Naive thymus-derived CD8-positive, alpha-beta T cell (primary cell): ENCODE measurements around the gene HTR3B. TPM values are rescaled to one million over a fixed set of nuclear protein-coding genes. Genes with fewer than 3 reads are reported as not detected.

Experiments used
- ATAC-seq, 2 donors: fragments of 150-1000 bp; cut with Tn5 transposase in 1 of 2; sonication (Bioruptor Pico), chemical (Tn5 transposase) in 1 of 2; 1 replicate in 1 of 2; 2 replicates in 1 of 2; pipeline ENCODE4 v1.10.0; 2021; ENCODE audit warnings: mild to moderate bottlenecking in 2 of 2, moderate library complexity in 2 of 2
- POLR2A ChIA-PET: fragments of 350-600 bp; sonication (Branson Sonifier 250); formaldehyde crosslinking; loops from one replicate; lab custom pipeline; 2021; ENCODE audit warnings: antibody characterized with exemption; lab: Charles Lee
- DNase-seq, 10 donors: peaks; one replicate each; pipeline versions ENCODE4 v3.0.0 to v3.0.0-alpha.2; 2020 to 2022
- H3K27ac Mint-ChIP-seq, 10 donors: one replicate each; pipeline ENCODE4 v1.8.0; 2020 to 2022; ENCODE audit warnings: mild to moderate bottlenecking in 10 of 10, mixed read lengths in 10 of 10, moderate library complexity in 4 of 10, inconsistent platforms in 1 of 10
- H3K27me3 Mint-ChIP-seq, 5 donors: one replicate each; pipeline ENCODE4 v1.8.0; 2021 to 2022; ENCODE audit warnings: mixed read lengths in 5 of 5
- H3K36me3 Mint-ChIP-seq, 3 donors: one replicate each; pipeline ENCODE4 v1.8.0; 2020 to 2022; ENCODE audit warnings: mixed read lengths in 3 of 3, mild to moderate bottlenecking in 2 of 3, inconsistent platforms in 1 of 3
- H3K4me1 Mint-ChIP-seq, 4 donors: one replicate each; pipeline ENCODE4 v1.8.0; 2021 to 2022; ENCODE audit warnings: mixed read lengths in 4 of 4
- H3K4me3 Mint-ChIP-seq, 10 donors: one replicate each; pipeline ENCODE4 v1.8.0; 2020 to 2022; ENCODE audit warnings: mild to moderate bottlenecking in 10 of 10, mixed read lengths in 10 of 10, moderate library complexity in 6 of 10, inconsistent platforms in 1 of 10
- H3K9me3 Mint-ChIP-seq, 9 donors: one replicate each; pipeline ENCODE4 v1.8.0; 2020 to 2022; ENCODE audit warnings: mixed read lengths in 9 of 9, mild to moderate bottlenecking in 3 of 9, inconsistent platforms in 1 of 9, moderate library complexity in 1 of 9
- polyA plus RNA-seq, 3 donors: library from polyadenylated mRNA; unstranded; fragments of 300-500 nt; fragmentation: Illumina TruSeq; gene quantifications; one replicate each; pipeline ENCODE4 v1.2.3, GENCODE V29; 2021
- total RNA-seq, 8 experiments: library from RNA in 2 of 8; stranded (reverse) in 2 of 8; gene quantifications; one replicate each; pipeline ENCODE4 v1.2.3 and lab custom pipeline; 2021 to 2026

HTR3B gene
- total and polyA plus RNA-seq, 5 experiments from 2014 or later = not detected

DNA sequence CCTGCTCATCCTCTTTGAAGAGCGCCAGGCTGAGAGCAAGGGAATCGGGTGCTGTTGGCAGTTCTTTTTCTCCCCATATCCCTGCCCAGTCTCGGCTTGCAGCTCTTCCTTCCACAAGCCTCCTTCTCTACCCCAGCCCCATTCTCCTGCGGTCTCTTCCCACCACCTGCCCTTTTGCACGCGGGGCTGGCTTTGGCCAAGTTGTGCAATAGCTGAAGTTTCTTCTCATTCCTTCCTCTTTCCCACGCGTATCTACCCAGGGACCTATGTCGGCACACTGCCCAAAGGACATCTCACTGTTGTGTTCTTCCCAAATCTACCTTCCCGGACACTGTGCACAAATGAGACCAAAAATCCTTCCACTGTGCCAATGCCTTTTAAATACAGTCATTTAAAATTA lies 48.0 kb downstream of the HTR3B start:
- no peak for DNase-seq
- ATAC-seq = no peak
- Mint-ChIP-seq H3K27me3 (peaks cover 14 to 41% (median 27%) of the 10 kb centered on the region in 5 donors), H3K4me3 (no peak overlapping the region), H3K27ac (peak overlapping the region in 1 of 10 donors; percentile 25), H3K4me1 (peaks cover 0 to 8% (median 0%) of the 10 kb centered on the region in 4 donors), H3K9me3 (no peaks in the 10 kb centered on the region), H3K36me3 (no peaks in the 10 kb centered on the region)
- POLR2A ChIA-PET = no interaction called here

DNA sequence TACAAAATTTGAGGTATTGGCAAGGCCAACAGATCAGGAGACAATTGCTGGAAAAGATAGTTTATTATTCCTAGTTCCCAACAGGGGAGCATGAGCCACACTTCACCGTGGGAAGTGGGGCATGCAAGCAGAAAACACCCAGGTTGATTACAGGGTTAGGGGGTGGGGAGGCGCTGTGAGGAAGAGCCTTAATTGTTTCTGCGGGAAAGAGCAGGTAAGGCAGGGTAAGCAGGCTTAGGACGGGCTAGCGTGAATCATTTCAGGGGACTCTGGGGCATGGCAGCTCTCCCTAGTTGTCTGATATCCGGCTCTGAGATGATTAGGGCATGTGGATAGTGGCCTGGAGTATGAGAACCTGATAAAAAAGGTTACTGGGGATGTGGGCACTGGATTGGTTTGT lies 49.6 kb downstream of the HTR3B start:
- Mint-ChIP-seq H3K9me3 (no peaks in the 10 kb centered on the region), H3K27me3 (peaks cover 15 to 49% (median 23%) of the 10 kb centered on the region in 5 donors), H3K4me1 (no peaks in the 10 kb centered on the region), H3K4me3 (no peak overlapping the region), H3K36me3 (no peaks in the 10 kb centered on the region), H3K27ac (no peak overlapping the region)
- DNase-seq = no peak
- POLR2A ChIA-PET = no interaction called here
- ATAC-seq = no peak

DNA sequence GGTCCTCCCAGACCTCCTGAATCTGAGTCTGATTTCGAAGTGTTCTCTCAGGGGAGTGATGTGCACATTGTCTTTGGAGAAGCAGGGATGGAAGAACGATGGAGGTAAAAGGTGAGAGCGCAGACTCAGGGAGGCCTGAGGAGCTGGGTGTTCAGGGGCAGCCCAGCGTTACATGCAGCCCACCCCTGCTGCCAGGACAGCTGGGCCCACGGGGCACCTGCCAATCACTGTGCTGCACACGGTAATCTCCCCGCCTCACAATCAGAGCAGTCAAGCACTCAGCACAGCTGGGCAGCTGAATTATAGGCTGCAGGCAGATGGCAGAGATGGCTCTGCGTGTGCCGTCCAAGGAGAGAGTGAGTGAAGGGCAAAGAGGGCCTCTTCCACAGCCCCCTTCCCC lies 52.4 kb downstream of the HTR3B start:
- ATAC-seq (no peak), DNase-seq (no peak)
- no peaks in the 10 kb centered on the region for H3K9me3 Mint-ChIP-seq
- no peak overlapping the region for H3K4me3 Mint-ChIP-seq
- POLR2A ChIA-PET = no interaction called here
- peaks cover 8 to 30% (median 13%) of the 10 kb centered on the region in 5 donors for H3K27me3 Mint-ChIP-seq
- H3K27ac Mint-ChIP-seq = peak overlapping the region in 1 of 10 donors; percentile 18
- H3K36me3 Mint-ChIP-seq = no peaks in the 10 kb centered on the region
- H3K4me1 Mint-ChIP-seq = no peaks in the 10 kb centered on the region

DNA sequence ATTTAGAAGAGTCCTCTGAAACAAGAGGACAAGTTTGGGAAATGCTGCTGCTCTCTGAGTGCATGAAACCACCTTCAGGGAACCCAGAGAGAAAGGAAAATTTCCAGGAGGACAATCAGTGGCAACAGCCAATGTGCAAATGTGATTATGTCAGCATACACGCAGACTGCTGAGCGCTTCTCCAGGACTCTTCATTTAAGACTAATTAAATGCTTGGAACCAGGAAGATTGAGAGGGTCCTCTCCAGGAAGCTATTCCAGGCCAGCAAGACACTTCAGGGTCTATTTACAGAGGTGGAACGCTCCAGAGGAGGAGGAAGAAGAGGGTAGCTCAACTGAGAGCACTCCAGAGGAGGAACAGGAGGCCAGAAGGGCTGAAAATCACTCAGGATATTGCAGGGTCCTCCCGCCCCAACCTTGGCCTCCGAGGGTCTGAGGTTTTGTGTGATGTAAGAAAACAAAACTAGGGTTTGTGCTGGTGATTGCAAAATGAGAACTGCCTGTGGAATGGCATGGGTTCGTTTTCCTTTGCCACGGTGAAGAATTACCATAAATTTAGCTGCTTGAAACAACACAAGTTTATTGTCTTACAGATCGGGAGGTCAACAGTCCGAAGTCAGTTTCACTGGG lies 56.2 kb downstream of the HTR3B start:
- Mint-ChIP-seq H3K27ac (no peak overlapping the region), H3K4me1 (peaks cover 0 to 2% (median 0%) of the 10 kb centered on the region in 4 donors), H3K4me3 (no peak overlapping the region), H3K36me3 (no peaks in the 10 kb centered on the region), H3K9me3 (no peaks in the 10 kb centered on the region), H3K27me3 (peaks cover 0 to 16% (median 4%) of the 10 kb centered on the region in 5 donors)
- ATAC-seq (no peak), DNase-seq (no peak)
- POLR2A ChIA-PET = no interaction called here

DNA sequence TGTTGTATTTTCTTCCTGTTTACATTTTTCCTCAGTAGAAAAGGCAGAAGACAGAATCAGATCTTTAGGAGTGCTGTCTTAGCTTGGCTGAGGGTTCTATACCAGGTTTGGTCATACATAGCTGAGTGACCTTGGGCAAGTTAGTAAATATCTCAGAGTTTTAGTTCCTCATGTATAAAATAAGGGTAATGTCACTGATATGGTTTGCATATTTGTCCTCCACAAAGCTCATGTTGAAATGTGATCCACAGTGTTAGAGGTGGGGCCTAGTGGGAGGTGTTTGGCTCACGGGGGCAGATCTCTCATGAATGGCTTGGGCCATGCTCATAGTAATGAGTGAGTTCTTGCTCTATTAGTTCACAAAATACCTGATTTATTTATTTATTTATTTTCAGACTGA lies 62.8 kb downstream of the HTR3B start:
- no peak for DNase-seq
- Mint-ChIP-seq H3K9me3 (no peaks in the 10 kb centered on the region), H3K27ac (no peak overlapping the region), H3K4me1 (peaks cover 0 to 2% (median 0%) of the 10 kb centered on the region in 4 donors), H3K27me3 (peaks cover 1 to 8% (median 4%) of the 10 kb centered on the region in 5 donors), H3K36me3 (no peaks in the 10 kb centered on the region), H3K4me3 (no peak overlapping the region)
- ATAC-seq = no peak
- POLR2A ChIA-PET = no interaction called here

DNA sequence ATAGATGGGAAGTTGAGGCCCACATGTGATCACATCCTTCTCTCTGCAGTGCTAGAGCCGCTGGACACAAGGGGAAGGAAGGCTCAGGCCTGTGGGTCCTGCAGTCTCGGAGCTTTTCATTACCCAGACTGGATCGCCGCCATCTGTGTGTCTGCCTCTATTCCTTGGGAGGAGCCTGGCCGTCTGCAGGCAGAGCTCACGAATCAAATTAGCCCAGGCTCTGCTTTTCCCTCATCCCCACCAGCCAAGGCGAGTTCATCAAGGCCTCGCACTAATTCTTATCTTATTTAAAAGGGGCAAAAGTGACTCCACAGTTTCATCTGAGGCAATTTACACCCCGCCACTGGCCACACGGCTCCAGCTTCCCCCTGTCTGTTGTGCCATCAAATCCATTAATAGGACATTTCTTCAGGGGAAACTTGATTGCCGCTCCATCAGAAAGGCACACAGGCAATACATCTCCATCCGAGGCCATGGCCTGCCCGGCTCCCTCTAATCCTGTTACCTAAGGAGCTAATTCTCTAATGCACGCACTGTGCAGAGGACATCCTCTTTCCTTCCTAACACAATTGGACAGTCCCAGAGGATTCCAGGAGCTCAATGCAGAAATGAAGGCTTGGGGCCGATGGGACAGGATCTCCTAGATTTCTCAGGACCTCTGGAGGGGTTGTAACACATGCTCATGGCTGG lies 67.1 kb downstream of the HTR3B start:
- ATAC-seq = no peak
- H3K4me3 Mint-ChIP-seq = no peak overlapping the region
- POLR2A ChIA-PET = no interaction called here

DNA sequence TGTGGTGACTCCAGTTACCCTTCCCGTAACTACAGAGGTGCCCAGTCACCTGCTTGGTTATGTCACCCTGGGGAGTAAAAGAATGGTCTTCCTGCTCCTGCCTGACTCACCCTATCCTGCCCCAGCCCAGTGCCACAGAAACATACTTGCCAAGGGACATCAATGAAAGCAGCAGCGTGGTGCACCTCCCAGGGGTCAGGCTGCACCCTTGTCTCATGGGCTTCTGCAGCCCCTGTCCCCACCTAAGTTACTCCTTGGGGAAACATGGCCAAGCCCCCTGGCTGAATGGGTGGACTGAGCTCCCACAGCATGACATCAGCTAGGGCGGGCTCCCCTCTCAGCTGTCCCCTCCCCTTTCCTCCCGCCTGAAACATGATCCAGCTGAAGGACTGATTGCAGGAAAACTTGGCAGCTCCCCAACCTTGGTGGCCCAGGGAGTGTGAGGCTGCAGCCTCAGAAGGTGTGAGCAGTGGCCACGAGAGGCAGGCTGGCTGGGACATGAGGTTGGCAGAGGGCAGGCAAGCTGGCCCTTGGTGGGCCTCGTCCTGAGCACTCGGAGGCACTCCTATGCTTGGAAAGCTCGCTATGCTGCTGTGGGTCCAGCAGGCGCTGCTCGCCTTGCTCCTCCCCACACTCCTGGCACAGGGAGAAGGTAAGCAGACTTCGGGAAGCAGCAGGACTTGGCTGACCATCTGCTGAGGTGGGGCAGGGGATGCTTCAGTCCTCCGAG lies 70.3 kb downstream of the HTR3B start, which contains the start of gene HTR3A:
TSS of gene HTR3A (plus strand) at position 368 of the 730 bp plus-strand sequence. CDS start at position 586, 218 bp downstream.
- no peak for ATAC-seq
- H3K36me3 Mint-ChIP-seq = no peaks in the 10 kb centered on the region
- peaks cover 0 to 13% (median 10%) of the 10 kb centered on the region in 5 donors for H3K27me3 Mint-ChIP-seq
- peak within 1 kb of the TSS in 1 of 10 donors; percentile 21 for H3K27ac Mint-ChIP-seq
- POLR2A ChIA-PET = no interaction called here
- H3K4me1 Mint-ChIP-seq = peaks cover 0 to 25% (median 3%) of the 10 kb centered on the region in 4 donors
- no peak within 1 kb of the TSS for H3K4me3 Mint-ChIP-seq
- DNase-seq = no peak
- H3K9me3 Mint-ChIP-seq = no peaks in the 10 kb centered on the region

More for the DNA sequence above, 67.1 kb downstream of the HTR3B start:
- no peaks in the 10 kb centered on the region for H3K36me3 Mint-ChIP-seq
- H3K4me1 Mint-ChIP-seq = peaks cover 0 to 6% (median 0%) of the 10 kb centered on the region in 4 donors
- peaks cover 0 to 7% (median 5%) of the 10 kb centered on the region in 5 donors for H3K27me3 Mint-ChIP-seq
- no peaks in the 10 kb centered on the region for H3K9me3 Mint-ChIP-seq
- H3K27ac Mint-ChIP-seq = no peak overlapping the region
- no peak for DNase-seq

DNA sequence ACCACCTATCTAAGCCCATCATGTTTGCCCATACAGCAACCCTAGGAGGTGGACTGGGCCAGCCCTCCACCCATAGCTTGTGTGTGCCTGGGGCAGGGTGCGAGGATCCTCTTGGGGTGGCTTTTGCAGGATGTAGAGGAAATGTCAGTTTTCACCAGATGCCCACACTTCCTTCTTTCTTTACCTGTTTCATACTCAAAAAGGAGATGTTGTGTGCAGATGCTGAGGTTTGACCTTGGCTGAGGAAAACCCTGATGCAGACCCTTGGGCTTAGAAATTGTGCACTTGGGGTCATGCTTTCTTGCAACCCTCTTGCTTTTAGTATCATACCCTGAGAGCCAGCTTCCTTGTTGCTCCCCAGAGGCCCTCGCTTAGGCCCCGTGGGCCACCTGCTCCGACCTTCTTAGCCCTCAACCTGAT lies 72.5 kb downstream of the HTR3B start:
- H3K9me3 Mint-ChIP-seq = no peaks in the 10 kb centered on the region
- no peaks in the 10 kb centered on the region for H3K36me3 Mint-ChIP-seq
- POLR2A ChIA-PET = no interaction called here
- peak overlapping the region in 1 of 10 donors; percentile 15 for H3K4me3 Mint-ChIP-seq
- H3K4me1 Mint-ChIP-seq = peaks cover 0 to 30% (median 5%) of the 10 kb centered on the region in 4 donors
- DNase-seq (no peak), ATAC-seq (peak in 1 of 2 donors; percentile 30)
- H3K27ac Mint-ChIP-seq = peak overlapping the region in 1 of 10 donors; percentile 11
- H3K27me3 Mint-ChIP-seq = peaks cover 5 to 23% (median 11%) of the 10 kb centered on the region in 5 donors

DNA sequence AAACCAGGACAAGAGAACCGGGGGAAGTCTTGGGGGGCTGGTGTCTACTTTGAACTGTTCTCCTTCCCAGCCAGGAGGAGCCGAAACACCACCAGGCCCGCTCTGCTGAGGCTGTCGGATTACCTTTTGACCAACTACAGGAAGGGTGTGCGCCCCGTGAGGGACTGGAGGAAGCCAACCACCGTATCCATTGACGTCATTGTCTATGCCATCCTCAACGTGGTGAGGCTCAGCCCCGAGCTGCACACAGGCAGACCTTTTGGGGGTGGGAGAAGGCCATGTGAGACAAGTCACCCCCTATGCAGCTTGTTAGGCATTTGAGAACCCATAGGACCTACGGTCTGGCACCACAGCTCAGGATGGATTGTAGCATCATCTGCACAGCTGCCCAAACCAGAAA lies 73.1 kb downstream of the HTR3B start:
- peak overlapping the region in 1 of 10 donors; percentile 15 for H3K4me3 Mint-ChIP-seq
- DNase-seq (peak in 1 of 10 donors; percentile 11), ATAC-seq (peak in 1 of 2 donors; percentile 64)
- peaks cover 0 to 30% (median 5%) of the 10 kb centered on the region in 4 donors for H3K4me1 Mint-ChIP-seq
- H3K27ac Mint-ChIP-seq = peak overlapping the region in 1 of 10 donors; percentile 11
- H3K9me3 Mint-ChIP-seq = no peaks in the 10 kb centered on the region
- POLR2A ChIA-PET = no interaction called here
- peaks cover 5 to 23% (median 7%) of the 10 kb centered on the region in 5 donors for H3K27me3 Mint-ChIP-seq
- no peaks in the 10 kb centered on the region for H3K36me3 Mint-ChIP-seq

GRCh38 chr11:113979431-113979830 lies 74.8 kb downstream of the HTR3B start:
- peaks cover 5 to 23% (median 10%) of the 10 kb centered on the region in 5 donors for H3K27me3 Mint-ChIP-seq
- H3K36me3 Mint-ChIP-seq = no peaks in the 10 kb centered on the region
- POLR2A ChIA-PET = no interaction called here
- no peak overlapping the region for H3K4me3 Mint-ChIP-seq
- H3K27ac Mint-ChIP-seq = no peak overlapping the region
- no peaks in the 10 kb centered on the region for H3K9me3 Mint-ChIP-seq
- peaks cover 0 to 30% (median 5%) of the 10 kb centered on the region in 4 donors for H3K4me1 Mint-ChIP-seq
- no peak for DNase-seq
- no peak for ATAC-seq

- H3K27ac Mint-ChIP-seq = no peak overlapping the region
- DNase-seq (no peak), ATAC-seq (no peak)
- H3K4me1 Mint-ChIP-seq = peaks cover 0 to 30% (median 5%) of the 10 kb centered on the region in 4 donors
- H3K9me3 Mint-ChIP-seq = no peaks in the 10 kb centered on the region
- H3K27me3 Mint-ChIP-seq = peaks cover 7 to 23% (median 13%) of the 10 kb centered on the region in 5 donors
- no peak overlapping the region for H3K4me3 Mint-ChIP-seq
- POLR2A ChIA-PET = no interaction called here
- H3K36me3 Mint-ChIP-seq = no peaks in the 10 kb centered on the region
Measured at GRCh38 chr11:113980785-113981184, 76.2 kb downstream of the HTR3B start.

DNA sequence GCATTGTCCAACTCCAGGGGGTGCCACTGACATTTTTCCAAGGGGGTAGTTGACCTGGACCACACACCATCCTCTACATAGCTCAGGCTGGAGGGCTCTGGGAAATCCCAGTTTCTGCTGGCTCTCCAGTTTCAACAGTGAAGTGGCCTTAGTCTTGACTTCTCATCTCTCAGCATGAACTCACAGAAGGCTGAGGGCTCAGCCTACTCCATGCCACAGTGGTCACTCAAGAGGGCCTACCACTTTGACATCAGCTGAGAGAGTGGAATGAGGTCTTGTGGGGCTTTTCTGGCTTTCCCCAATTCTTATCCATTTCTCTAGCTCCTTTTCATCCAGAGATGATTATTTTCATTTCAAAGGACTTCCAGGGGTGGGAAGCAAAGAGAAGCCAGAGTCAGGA lies 77.7 kb downstream of the HTR3B start:
- no peaks in the 10 kb centered on the region for H3K9me3 Mint-ChIP-seq
- no peak for ATAC-seq
- peaks cover 9 to 22% (median 16%) of the 10 kb centered on the region in 5 donors for H3K27me3 Mint-ChIP-seq
- no peaks in the 10 kb centered on the region for H3K36me3 Mint-ChIP-seq
- H3K27ac Mint-ChIP-seq = no peak overlapping the region
- H3K4me3 Mint-ChIP-seq = no peak overlapping the region
- DNase-seq = no peak
- peaks cover 0 to 17% (median 4%) of the 10 kb centered on the region in 4 donors for H3K4me1 Mint-ChIP-seq
- POLR2A ChIA-PET = no interaction called here
